Adrenal gland (tissue), 12 donors: ENCODE measurements around the gene TPI1. TPM values are rescaled to one million over a fixed set of nuclear protein-coding genes. Genes with fewer than 3 reads are reported as not detected.
A peak's percentile ranks its signal among the peaks of the same experiment; 100 is the strongest.
"Not testable (repeated sequence)": the region's sequence is repeated elsewhere in the genome, so short reads cannot be mapped to it uniquely, and the experiment has no call there.

Source experiments
- DNase-seq, 7 donors: peaks; one replicate each; pipeline ENCODE4 v3.0.0-alpha.2; 2019 to 2020
- H3K27ac ChIP-seq, 5 donors: fragments of 200-600 bp; sonication (generic) in 4 of 5; 1 replicate in 3 of 5; 2 replicates in 2 of 5; pipeline versions ENCODE4 v1.5.1 to v1.8.0; 2016 to 2020; ENCODE audit warnings: mild to moderate bottlenecking in 1 of 5
- H3K27me3 ChIP-seq: fragments of 200-600 bp; 2 replicates; pipeline ENCODE4 v1.8.0; 2021
- H3K36me3 ChIP-seq, 2 donors: fragments of 200-600 bp; replicated peaks in 1 of 2; 1 replicate in 1 of 2; 2 replicates in 1 of 2; pipeline versions ENCODE4 v1.5.1 to v1.8.0; 2018 to 2022
- H3K4me1 ChIP-seq, 2 donors: fragments of 200-600 bp; replicated peaks in 1 of 2; 1 replicate in 1 of 2; 2 replicates in 1 of 2; pipeline versions ENCODE4 v1.5.1 to v1.8.0; 2018 to 2021
- H3K4me3 ChIP-seq, 4 donors: fragments of 200-600 bp; sonication (generic) in 3 of 4; one replicate each; pipeline ENCODE4 v1.5.1; 2016 to 2018
- H3K9me3 ChIP-seq, 3 donors: fragments of 200-600 bp; sonication (generic) in 1 of 3; replicated peaks in 1 of 3; 1 replicate in 2 of 3; 2 replicates in 1 of 3; pipeline versions ENCODE4 v1.5.1 to v1.8.0; 2016 to 2021
- CTCF ChIP-seq, 6 experiments: fragments of 450-650 bp in 4 of 6; fragments of 200-600 bp in 2 of 6; sonication (generic) in 1 of 6; IDR thresholded peaks; 1 replicate in 5 of 6; 2 replicates in 1 of 6; pipeline versions ENCODE4 v1.5.1 to v1.8.0; 2016 to 2021; ENCODE audit warnings: antibody characterized with exemption in 6 of 6, mild to moderate bottlenecking in 2 of 6, moderate library complexity in 1 of 6
- POLR2A ChIP-seq, 2 donors: fragments of 450-650 bp; IDR thresholded peaks; one replicate each; pipeline ENCODE4 v1.6.1; 2017; ENCODE audit warnings: antibody characterized with exemption in 2 of 2, mild to moderate bottlenecking in 2 of 2, moderate library complexity in 1 of 2
- WGBS, 4 donors: extraction: QIAGEN DNeasy Blood & Tissue Kit in 2 of 4; methylation state at CpG; one replicate each; pipeline versions ENCODE4 v1.1.5 to v1.1.7; 2013 to 2017; 5-methylcytosine and 5-hydroxymethylcytosine counted together
- intact Hi-C, 2 donors: fragments of 100-400 bp; cut with DNase I; formaldehyde crosslinking; loops; one replicate each; pipeline versions ENCODE4 v1.14.1 to v1.15.0; 2022 to 2023
- polyA plus RNA-seq, 3 donors: library from polyadenylated mRNA; stranded (reverse); fragments of 200-250 nt in 2 of 3; fragments of 350-450 nt in 1 of 3; fragmentation: Illumina TruSeq in 1 of 3; extraction: RNeasy Lipid Tissue Mini Kit (QIAGEN cat#74804) in 1 of 3; gene quantifications; one replicate each; pipeline ENCODE4 v1.2.3, GENCODE V29; 2013 to 2014
- total RNA-seq, 9 donors: library from RNA; depleted of rRNA in 4 of 9; stranded (reverse); fragments of >200 nt in 4 of 9; fragments of 120-200 nt in 1 of 9; fragmentation: NEBNext Ultra II Directional in 1 of 9; extraction: Animal tissue kit (Norgen Biotek cat#: 25700) in 1 of 9; gene quantifications; one replicate each; pipeline versions ENCODE4 v1.1.0 to v1.2.4, GENCODE V29; 2013 to 2023
- donor health status: healthy with polysubstance abuse.
- donor health status: Bipolar disorder and iron deficiency.
- donor health status: DM: yes; HTN: yes; CAD: no.
- donor health status: DM: no; HTN: no; CAD: no.
- donor health status: DM: no; HTN: no; CAD: no.
- donor health status: DM: yes; HTN: yes; CAD: no.

Gene TPI1
- total and polyA plus RNA-seq, 12 donors, result 241 to 2,322 (median 783) TPM

- WGBS, 4 donors, result 71 to 87% (median 83%) methylated on average over 4 of the region's 4 CpGs
- Histone ChIP-seq H3K4me3 (no peak overlapping the region), H3K27ac (no peak overlapping the region), H3K9me3 (no peaks in the 10 kb centered on the region), H3K27me3 (no peaks in the 10 kb centered on the region), H3K36me3 (no peaks in the 10 kb centered on the region), H3K4me1 (peaks cover 5 to 12% of the 10 kb centered on the region in 2 donors)
- no peak for DNase-seq
- TF ChIP-seq CTCF (IDR thresholded peaks at IDR 0.05) (no peak), POLR2A (IDR thresholded peaks at IDR 0.05) (no peak)
- intact Hi-C loops, result no loop called here
These were observed 35.1 kb downstream of the TPI1 start for GRCh38 chr12:6902448-6902847.

- Histone ChIP-seq H3K4me3 (no peak overlapping the region), H3K9me3 (no peaks in the 10 kb centered on the region), H3K36me3 (no peaks in the 10 kb centered on the region), H3K27me3 (no peaks in the 10 kb centered on the region), H3K4me1 (peaks cover 5 to 12% of the 10 kb centered on the region in 2 donors), H3K27ac (peak overlapping the region in 1 of 5 donors; percentile 78)
- no peak for TF ChIP-seq POLR2A (IDR thresholded peaks at IDR 0.05)
- no peak for TF ChIP-seq CTCF (IDR thresholded peaks at IDR 0.05)
- no peak for DNase-seq
- WGBS, 4 donors, result 61 to 77% (median 66%) methylated on average over 1 of the region's 1 CpG
- intact Hi-C loops, result no loop called here
These were observed 36.4 kb downstream of the TPI1 start for GRCh38 chr12:6903722-6904121.

GRCh38 chr12:6904280-6905276, 37.2 kb downstream of the TPI1 start, which contains the start of gene LRRC23:
Gene LRRC23 (plus strand): TSS chr12:6904822. CDS start chr12:6905634, 812 bp downstream.
- Histone ChIP-seq H3K27ac (peak within 1 kb of the TSS; percentile 30 to 84 (median 53)), H3K27me3 (no peaks in the 10 kb centered on the region), H3K36me3 (no peaks in the 10 kb centered on the region), H3K4me3 (peak within 1 kb of the TSS in 3 of 4 donors; percentile 57 to 87 (median 77)), H3K9me3 (no peaks in the 10 kb centered on the region), H3K4me1 (peaks cover 5 to 12% of the 10 kb centered on the region in 2 donors)
- 4 to 12% (median 6%) methylated on average over 14 to 34 of the region's 34 CpGs for WGBS, 4 donors
- intact Hi-C loops, result no loop called here
- peak; percentile 96 to 100 (median 98) for DNase-seq
- peak in 1 of 2 donors; percentile 39 for TF ChIP-seq POLR2A (IDR thresholded peaks at IDR 0.05)
- TF ChIP-seq CTCF (IDR thresholded peaks at IDR 0.05), result no peak

GRCh38 chr12:6905414-6906040, 38.2 kb downstream of the TPI1 start:
- Histone ChIP-seq H3K4me1 (peaks cover 5 to 12% of the 10 kb centered on the region in 2 donors), H3K9me3 (no peaks in the 10 kb centered on the region), H3K36me3 (no peaks in the 10 kb centered on the region), H3K27ac (peak overlapping the region in 1 of 5 donors; percentile 78), H3K4me3 (peak overlapping the region in 2 of 4 donors; percentile 57 to 77), H3K27me3 (no peaks in the 10 kb centered on the region)
- DNase-seq, result no peak
- intact Hi-C loops, result no loop called here
- TF ChIP-seq CTCF (IDR thresholded peaks at IDR 0.05) (no peak), POLR2A (IDR thresholded peaks at IDR 0.05) (no peak)
- 61 to 74% (median 65%) methylated on average over 5 of the region's 5 CpGs for WGBS, 4 donors

- WGBS, 4 donors, result 90 to 97% (median 94%) methylated on average over 10 to 11 of the region's 11 CpGs
- H3K4me3 ChIP-seq, H3K27me3 ChIP-seq, H3K9me3 ChIP-seq, intact Hi-C loops, H3K27ac ChIP-seq, H3K36me3 ChIP-seq, DNase-seq: not testable (repeated sequence)
- H3K4me1 ChIP-seq, result peaks cover 5 to 12% of the 10 kb centered on the region in 2 donors
These were observed 40.8 kb downstream of the TPI1 start for GRCh38 chr12:6908141-6908540.
